Keratinocyte (primary cell): Measurements from ENCODE around the gene SMYD4.

ENCODE experiments used
- EZH2 ChIP-seq: IDR thresholded peaks from one replicate; pipeline ENCODE4 v1.6.1; 2012; ENCODE audit warnings: inconsistent platforms, mild to moderate bottlenecking, low read length, moderate library complexity
- TF ChIP-seq, protein P1 (sequence below), 3 experiments: IDR thresholded peaks in 1 of 3; conservative IDR thresholded peaks in 1 of 3; optimal IDR thresholded peaks in 1 of 3; 2 replicates in 2 of 3; 3 replicates in 1 of 3; pipeline versions ENCODE3 to v1.5.1; 2011; ENCODE audit warnings: low read length in 3 of 3, mild to moderate bottlenecking in 3 of 3, moderate library complexity in 2 of 3, control low read depth in 1 of 3, inconsistent platforms in 1 of 3; ENCODE audit not compliant: insufficient read depth in 2 of 3; ENCODE audit errors: extremely low read depth in 1 of 3

DNA sequence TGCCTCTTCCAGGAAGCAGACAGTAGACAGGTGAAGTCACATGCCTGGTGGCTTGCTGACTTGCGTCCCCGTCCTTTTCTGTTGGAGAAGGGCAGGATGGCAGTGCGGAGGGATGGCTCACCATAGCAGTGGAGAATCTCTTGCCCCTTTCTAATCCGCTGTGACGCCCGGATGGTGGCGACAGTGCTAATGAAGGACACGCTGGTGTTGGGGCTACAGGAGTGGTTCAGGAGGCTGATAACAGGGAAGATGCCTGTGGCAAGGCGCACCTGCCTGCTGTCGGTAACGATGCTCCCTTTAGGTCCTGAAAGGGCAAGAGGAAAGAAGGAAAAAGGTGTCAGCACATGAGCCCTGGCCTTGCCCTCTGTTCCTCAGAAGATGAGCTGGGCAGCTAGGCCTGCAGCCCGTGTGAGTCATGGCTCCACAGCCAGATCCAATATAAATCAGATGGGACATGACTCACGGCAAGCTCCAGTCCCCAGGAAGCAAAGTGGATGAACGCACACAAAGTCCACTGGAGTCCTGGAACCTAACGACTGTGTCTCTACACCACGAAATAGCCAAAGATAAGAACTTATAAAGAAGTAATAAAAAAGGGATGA is 42.3 kb downstream of the SMYD4 start:
- TF ChIP-seq, protein P1, sequence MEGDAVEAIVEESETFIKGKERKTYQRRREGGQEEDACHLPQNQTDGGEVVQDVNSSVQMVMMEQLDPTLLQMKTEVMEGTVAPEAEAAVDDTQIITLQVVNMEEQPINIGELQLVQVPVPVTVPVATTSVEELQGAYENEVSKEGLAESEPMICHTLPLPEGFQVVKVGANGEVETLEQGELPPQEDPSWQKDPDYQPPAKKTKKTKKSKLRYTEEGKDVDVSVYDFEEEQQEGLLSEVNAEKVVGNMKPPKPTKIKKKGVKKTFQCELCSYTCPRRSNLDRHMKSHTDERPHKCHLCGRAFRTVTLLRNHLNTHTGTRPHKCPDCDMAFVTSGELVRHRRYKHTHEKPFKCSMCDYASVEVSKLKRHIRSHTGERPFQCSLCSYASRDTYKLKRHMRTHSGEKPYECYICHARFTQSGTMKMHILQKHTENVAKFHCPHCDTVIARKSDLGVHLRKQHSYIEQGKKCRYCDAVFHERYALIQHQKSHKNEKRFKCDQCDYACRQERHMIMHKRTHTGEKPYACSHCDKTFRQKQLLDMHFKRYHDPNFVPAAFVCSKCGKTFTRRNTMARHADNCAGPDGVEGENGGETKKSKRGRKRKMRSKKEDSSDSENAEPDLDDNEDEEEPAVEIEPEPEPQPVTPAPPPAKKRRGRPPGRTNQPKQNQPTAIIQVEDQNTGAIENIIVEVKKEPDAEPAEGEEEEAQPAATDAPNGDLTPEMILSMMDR (optimal IDR thresholded peaks at IDR 0.05 in 1 of 3, IDR thresholded peaks at IDR 0.05 in 1 of 3, conservative IDR thresholded peaks at IDR 0.05 in 1 of 3; ENCODE audit: extremely low read depth in 1 of 3, insufficient read depth in 2 of 3, low read length in 3 of 3): no peak
- TF ChIP-seq EZH2: no peak
